ENCODE measurements around the gene PAPSS2. TPM values are rescaled to one million over a fixed set of nuclear protein-coding genes. Genes with fewer than 3 reads are reported as not detected.

The PAPSS2 gene
- 114 and 149 TPM in 2 replicates for total RNA-seq

DNA sequence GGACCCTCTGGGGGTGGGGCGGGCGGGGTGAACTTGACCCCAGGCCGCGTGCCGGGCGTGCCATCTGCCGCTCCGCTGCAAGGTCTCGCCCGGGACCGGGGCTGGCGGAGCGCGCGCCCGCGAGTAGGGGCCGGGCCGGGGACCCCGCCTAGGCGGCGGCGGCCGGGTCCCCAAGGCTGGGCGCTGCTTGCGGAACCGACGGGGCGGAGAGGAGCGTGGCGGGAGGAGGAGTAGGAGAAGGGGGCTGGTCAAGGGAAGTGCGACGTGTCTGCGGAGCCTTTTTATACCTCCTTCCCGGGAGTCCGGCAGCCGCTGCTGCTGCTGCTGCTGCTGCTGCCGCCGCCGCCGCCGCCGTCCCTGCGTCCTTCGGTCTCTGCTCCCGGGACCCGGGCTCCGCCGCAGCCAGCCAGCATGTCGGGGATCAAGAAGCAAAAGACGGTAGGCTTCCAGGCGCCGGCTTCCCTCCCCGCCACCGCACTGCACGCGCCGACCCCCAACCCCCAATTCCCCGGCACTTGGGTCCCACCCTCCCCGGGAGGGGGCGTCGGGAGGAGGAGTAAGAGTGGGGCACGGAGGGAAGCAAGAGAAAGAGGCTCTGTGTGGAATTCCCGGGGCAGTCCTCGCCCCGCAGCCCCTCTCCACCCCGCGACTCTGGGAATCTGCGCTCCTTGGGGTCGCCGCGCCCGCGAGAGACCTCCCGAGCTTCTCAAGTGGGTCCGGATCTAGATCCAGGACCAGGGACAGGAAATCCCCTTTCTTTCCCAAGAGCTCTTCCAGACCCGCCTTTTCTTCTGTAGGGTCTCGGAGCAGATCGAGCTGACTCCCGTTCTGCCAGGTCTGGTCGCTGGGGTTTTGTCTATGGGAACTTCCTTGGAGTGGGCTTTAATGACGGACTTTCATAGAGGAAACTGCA lies at the start of gene PAPSS2:
TSS of gene PAPSS2 (plus strand) at position 308 of the 913 bp plus-strand sequence. CDS start at position 412, 104 bp downstream.

Other genes starting within 250 kb of the PAPSS2 start
- gene MINPP1, start 155.0 kb upstream of the PAPSS2 start, total RNA-seq, result 36.4 and 52.4 TPM in 2 replicates
- 27.3 and 47.4 TPM in 2 replicates for gene ATAD1, start 158.3 kb downstream of the PAPSS2 start, total RNA-seq
- 0.73 and 1.2 TPM in 2 replicates for gene KLLN, start 203.7 kb downstream of the PAPSS2 start, total RNA-seq
- gene PTEN, start 203.7 kb downstream of the PAPSS2 start, total RNA-seq, result 185 and 190 TPM in 2 replicates